HEK293 (cell line): ENCODE data around the gene PIK3C2G.

Experiments used
- CTCF ChIA-PET: fragments of 350-600 bp; formaldehyde crosslinking; extraction: SDS; loops from one replicate; lab custom pipeline; 2021; ENCODE audit warnings: antibody characterized with exemption; lab: Yijun Ruan, JAX
- POLR2A ChIA-PET: fragments of 300-600 bp; formaldehyde crosslinking; extraction: SDS; loops from one replicate; lab custom pipeline; 2020; ENCODE audit warnings: antibody characterized with exemption, inconsistent platforms; lab: Yijun Ruan, JAX
- H3K27ac ChIP-seq: fragments of 200-500 bp; sonication (Bioruptor generic); 2 replicates; pipeline ENCODE4 v1.5.1; 2014; ENCODE audit warnings: low read depth, low read length, control low read depth, inconsistent platforms; ENCODE audit errors: extremely low read depth
- H3K36me3 ChIP-seq, 2 experiments: fragments of 200-500 bp in 1 of 2; sonication (Bioruptor generic) in 1 of 2; 1 replicate in 1 of 2; 2 replicates in 1 of 2; pipeline ENCODE4 v1.5.1; 2014 to 2017; ENCODE audit warnings: inconsistent platforms in 2 of 2, low read length in 2 of 2; ENCODE audit not compliant: control insufficient read depth in 2 of 2, insufficient read depth in 1 of 2
- H3K4me1 ChIP-seq: fragments of 200-500 bp; sonication (Bioruptor generic); 2 replicates; pipeline ENCODE4 v1.5.1; 2014; ENCODE audit warnings: mild to moderate bottlenecking, low read length, inconsistent platforms; ENCODE audit not compliant: control insufficient read depth, insufficient read depth
- H3K4me3 ChIP-seq: 2 replicates; pipeline ENCODE4 v1.5.1; 2011; ENCODE audit warnings: low read depth, mild to moderate bottlenecking, control low read depth, low read length, moderate library complexity
- H3K9me3 ChIP-seq: fragments of 200-500 bp; sonication (Bioruptor generic); 2 replicates; pipeline ENCODE4 v1.5.1; 2014; ENCODE audit warnings: low read depth, low read length, inconsistent platforms; ENCODE audit not compliant: control insufficient read depth, insufficient read depth
- FEZF1 ChIP-seq: fragments of 450-650 bp; formaldehyde crosslinking; IDR thresholded peaks from 2 replicates; pipeline ENCODE4 v1.5.1; 2016; ENCODE audit warnings: missing biosample characterization, missing genetic modification characterization
- HIC1 ChIP-seq: fragments of 450-650 bp; formaldehyde crosslinking; IDR thresholded peaks from 2 replicates; pipeline ENCODE4 v1.5.1; 2016; ENCODE audit warnings: missing biosample characterization, missing genetic modification characterization
- HOXA7 ChIP-seq: sonication (generic); formaldehyde crosslinking; IDR thresholded peaks from 2 replicates; pipeline ENCODE4 v1.8.1; 2022; ENCODE audit warnings: missing genetic modification reagents, borderline replicate concordance
- INSM2 ChIP-seq: fragments of 450-650 bp; formaldehyde crosslinking; IDR thresholded peaks from 2 replicates; pipeline ENCODE4 v1.5.1; 2016; ENCODE audit warnings: missing biosample characterization, missing genetic modification characterization
- OSR2 ChIP-seq: fragments of 450-650 bp; formaldehyde crosslinking; IDR thresholded peaks from 2 replicates; pipeline ENCODE4 v1.5.1; 2016; ENCODE audit warnings: missing biosample characterization, missing genetic modification characterization
- SP2 ChIP-seq: fragments of 450-650 bp; formaldehyde crosslinking; IDR thresholded peaks from 2 replicates; pipeline ENCODE4 v1.5.1; 2016; ENCODE audit warnings: missing biosample characterization, missing genetic modification characterization
- SP3 ChIP-seq: fragments of 450-650 bp; formaldehyde crosslinking; IDR thresholded peaks from 2 replicates; pipeline ENCODE4 v1.5.1; 2016; ENCODE audit warnings: missing biosample characterization, missing genetic modification characterization
- ZBTB44 ChIP-seq: fragments of 450-650 bp; IDR thresholded peaks from 2 replicates; pipeline ENCODE4 v1.5.1; 2018; ENCODE audit warnings: missing biosample characterization, mild to moderate bottlenecking, missing genetic modification characterization
- ZNF169 ChIP-seq: fragments of 450-650 bp; formaldehyde crosslinking; IDR thresholded peaks from 2 replicates; pipeline ENCODE4 v1.5.1; 2016; ENCODE audit warnings: missing biosample characterization, missing genetic modification characterization
- ZNF223 ChIP-seq: fragments of 450-650 bp; formaldehyde crosslinking; IDR thresholded peaks from 2 replicates; pipeline ENCODE4 v1.5.1; 2016; ENCODE audit warnings: missing biosample characterization, missing genetic modification characterization
- ZNF248 ChIP-seq: fragments of 450-650 bp; formaldehyde crosslinking; IDR thresholded peaks from 2 replicates; pipeline ENCODE4 v1.5.1; 2017; ENCODE audit warnings: missing biosample characterization, missing genetic modification characterization
- ZNF529 ChIP-seq: fragments of 450-650 bp; formaldehyde crosslinking; IDR thresholded peaks from 2 replicates; pipeline ENCODE4 v1.5.1; 2017; ENCODE audit warnings: missing genetic modification characterization, missing biosample characterization; ENCODE audit not compliant: insufficient replicate concordance
- TF ChIP-seq, protein P1 (sequence below): fragments of 450-650 bp; formaldehyde crosslinking; IDR thresholded peaks from 2 replicates; pipeline ENCODE4 v1.5.1; 2016; ENCODE audit warnings: missing biosample characterization, missing genetic modification characterization
- TF ChIP-seq, protein P2 (sequence below): fragments of 450-650 bp; formaldehyde crosslinking; IDR thresholded peaks from 2 replicates; pipeline ENCODE4 v1.5.1; 2016; ENCODE audit warnings: missing biosample characterization, missing genetic modification characterization
- TF ChIP-seq, protein P3 (sequence below): fragments of 450-650 bp; IDR thresholded peaks from 2 replicates; pipeline ENCODE4 v1.5.1; 2018; ENCODE audit warnings: missing biosample characterization, missing genetic modification characterization
- TF ChIP-seq, protein P4 (sequence below): fragments of 450-650 bp; formaldehyde crosslinking; IDR thresholded peaks from 2 replicates; pipeline ENCODE4 v1.5.1; 2016; ENCODE audit warnings: missing biosample characterization, missing genetic modification characterization

The PIK3C2G gene

DNA sequence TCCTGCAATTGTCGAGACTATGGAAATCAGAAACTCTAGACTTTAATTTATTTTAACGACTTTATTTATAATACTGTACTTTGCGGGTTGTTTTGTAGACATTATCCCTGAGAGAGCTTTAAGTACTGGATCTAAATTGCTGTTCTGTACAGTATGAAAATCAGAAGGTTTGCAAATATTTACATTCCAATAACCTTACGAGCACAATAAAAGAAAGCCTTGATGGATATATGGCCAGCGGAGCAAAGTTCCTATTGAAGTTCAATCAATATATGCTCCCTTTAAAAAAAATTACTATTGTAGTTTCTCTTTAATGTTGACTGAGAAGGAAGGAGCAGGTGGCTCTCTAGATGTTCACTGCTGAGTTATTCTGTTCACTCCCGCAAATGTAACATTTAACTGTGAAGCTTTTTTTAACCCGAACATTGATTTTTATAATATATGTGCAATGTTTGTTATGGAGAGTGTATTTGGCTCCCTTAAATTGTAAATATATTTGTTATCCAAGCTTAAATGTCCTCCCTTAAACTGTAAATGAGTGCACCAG, 241.2 kb downstream of the PIK3C2G start (continued):
- TF ChIP-seq, protein P1, sequence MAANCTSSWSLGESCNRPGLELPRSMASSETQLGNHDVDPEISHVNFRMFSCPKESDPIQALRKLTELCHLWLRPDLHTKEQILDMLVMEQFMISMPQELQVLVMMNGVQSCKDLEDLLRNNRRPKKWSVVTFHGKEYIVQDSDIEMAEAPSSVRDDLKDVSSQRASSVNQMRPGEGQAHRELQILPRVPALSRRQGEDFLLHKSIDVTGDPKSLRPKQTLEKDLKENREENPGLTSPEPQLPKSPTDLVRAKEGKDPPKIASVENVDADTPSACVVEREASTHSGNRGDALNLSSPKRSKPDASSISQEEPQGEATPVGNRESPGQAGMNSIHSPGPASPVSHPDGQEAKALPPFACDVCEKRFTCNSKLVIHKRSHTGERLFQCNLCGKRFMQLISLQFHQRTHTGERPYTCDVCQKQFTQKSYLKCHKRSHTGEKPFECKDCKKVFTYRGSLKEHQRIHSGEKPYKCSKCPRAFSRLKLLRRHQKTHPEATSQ (tag by site-specific recombination), result no peak
- TF ChIP-seq HIC1 (tag by site-specific recombination), result no peak
- TF ChIP-seq ZNF223 (tag by site-specific recombination), result no peak
- TF ChIP-seq, all 188 proteins: peak for 0

- H3K4me1 ChIP-seq, result no peaks in the 10 kb centered on the region
- H3K36me3 ChIP-seq, result no peaks in the 10 kb centered on the region
- no peak overlapping the region for H3K27ac ChIP-seq
- CTCF ChIA-PET, result no interaction called here
- no peak overlapping the region for H3K4me3 ChIP-seq
- TF ChIP-seq, protein P2, sequence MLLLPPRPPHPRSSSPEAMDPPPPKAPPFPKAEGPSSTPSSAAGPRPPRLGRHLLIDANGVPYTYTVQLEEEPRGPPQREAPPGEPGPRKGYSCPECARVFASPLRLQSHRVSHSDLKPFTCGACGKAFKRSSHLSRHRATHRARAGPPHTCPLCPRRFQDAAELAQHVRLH (tag by site-specific recombination), result no peak
- TF ChIP-seq SP3 (tag by site-specific recombination) (no peak), OSR2 (tag by site-specific recombination) (no peak), ZNF248 (tag by site-specific recombination) (no peak), HOXA7 (CRISPR knock-in tag) (no peak), ZBTB44 (tag by site-specific recombination) (no peak), ZNF169 (tag by site-specific recombination) (no peak), SP2 (tag by site-specific recombination) (no peak), FEZF1 (tag by site-specific recombination) (no peak), INSM2 (tag by site-specific recombination) (no peak), ZNF529 (tag by site-specific recombination) (no peak)
- TF ChIP-seq, protein P3, sequence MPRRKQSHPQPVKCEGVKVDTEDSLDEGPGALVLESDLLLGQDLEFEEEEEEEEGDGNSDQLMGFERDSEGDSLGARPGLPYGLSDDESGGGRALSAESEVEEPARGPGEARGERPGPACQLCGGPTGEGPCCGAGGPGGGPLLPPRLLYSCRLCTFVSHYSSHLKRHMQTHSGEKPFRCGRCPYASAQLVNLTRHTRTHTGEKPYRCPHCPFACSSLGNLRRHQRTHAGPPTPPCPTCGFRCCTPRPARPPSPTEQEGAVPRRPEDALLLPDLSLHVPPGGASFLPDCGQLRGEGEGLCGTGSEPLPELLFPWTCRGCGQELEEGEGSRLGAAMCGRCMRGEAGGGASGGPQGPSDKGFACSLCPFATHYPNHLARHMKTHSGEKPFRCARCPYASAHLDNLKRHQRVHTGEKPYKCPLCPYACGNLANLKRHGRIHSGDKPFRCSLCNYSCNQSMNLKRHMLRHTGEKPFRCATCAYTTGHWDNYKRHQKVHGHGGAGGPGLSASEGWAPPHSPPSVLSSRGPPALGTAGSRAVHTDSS, result no peak
- TF ChIP-seq, protein P4, sequence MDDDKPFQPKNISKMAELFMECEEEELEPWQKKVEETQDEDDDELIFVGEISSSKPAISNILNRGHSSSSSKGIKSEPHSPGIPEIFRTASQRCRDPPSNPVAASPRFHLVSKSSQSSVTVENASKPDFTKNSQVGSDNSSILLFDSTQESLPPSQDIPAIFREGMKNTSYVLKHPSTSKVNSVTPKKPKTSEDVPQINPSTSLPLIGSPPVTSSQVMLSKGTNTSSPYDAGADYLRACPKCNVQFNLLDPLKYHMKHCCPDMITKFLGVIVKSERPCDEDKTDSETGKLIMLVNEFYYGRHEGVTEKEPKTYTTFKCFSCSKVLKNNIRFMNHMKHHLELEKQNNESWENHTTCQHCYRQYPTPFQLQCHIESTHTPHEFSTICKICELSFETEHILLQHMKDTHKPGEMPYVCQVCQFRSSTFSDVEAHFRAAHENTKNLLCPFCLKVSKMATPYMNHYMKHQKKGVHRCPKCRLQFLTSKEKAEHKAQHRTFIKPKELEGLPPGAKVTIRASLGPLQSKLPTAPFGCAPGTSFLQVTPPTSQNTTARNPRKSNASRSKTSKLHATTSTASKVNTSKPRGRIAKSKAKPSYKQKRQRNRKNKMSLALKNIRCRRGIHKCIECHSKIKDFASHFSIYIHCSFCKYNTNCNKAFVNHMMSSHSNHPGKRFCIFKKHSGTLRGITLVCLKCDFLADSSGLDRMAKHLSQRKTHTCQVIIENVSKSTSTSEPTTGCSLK (tag by site-specific recombination), result no peak
- TF ChIP-seq, all 188 proteins: peak for 0
- H3K9me3 ChIP-seq, result no peaks in the 10 kb centered on the region
- POLR2A ChIA-PET, result no interaction called here
These were observed 260.1 kb downstream of the PIK3C2G start for GRCh38 chr12:18521461-18521860.
